Activated T-helper 17 cell treated with anti-CD3 and anti-CD28 coated beads, Interleukin-2, amount 50 U/mL, for 72 hours (primary cell): ENCODE measurements around the gene INTS11. TPM values are rescaled to one million over a fixed set of nuclear protein-coding genes. Genes with fewer than 3 reads are reported as not detected.
A peak's percentile ranks its signal among the peaks of the same experiment; 100 is the strongest.

ENCODE experiments used
- ATAC-seq: fragments of 150-1000 bp; cut with Tn5 transposase; replicated peaks from 2 replicates; pipeline ENCODE4 v1.10.0; 2021; ENCODE audit warnings: mild to moderate bottlenecking, moderate library complexity
- H3K27ac Mint-ChIP-seq: one replicate; pipeline ENCODE4 v1.8.0; 2022; ENCODE audit warnings: mixed read lengths
- H3K27me3 Mint-ChIP-seq: one replicate; pipeline ENCODE4 v1.8.0; 2022; ENCODE audit warnings: mixed read lengths
- H3K36me3 Mint-ChIP-seq: one replicate; pipeline ENCODE4 v1.8.0; 2022; ENCODE audit warnings: low read depth, mild to moderate bottlenecking, mixed read lengths
- H3K4me1 Mint-ChIP-seq: one replicate; pipeline ENCODE4 v1.8.0; 2022; ENCODE audit warnings: mixed read lengths
- H3K4me3 Mint-ChIP-seq: one replicate; pipeline ENCODE4 v1.8.0; 2022; ENCODE audit warnings: mild to moderate bottlenecking, mixed read lengths
- H3K9me3 Mint-ChIP-seq: one replicate; pipeline ENCODE4 v1.8.0; 2022; ENCODE audit warnings: mixed read lengths
- total RNA-seq, 2 donors: library from RNA; stranded (reverse); gene quantifications; one replicate each; pipeline ENCODE4 v1.2.3, GENCODE V29; 2022

The INTS11 gene
- total RNA-seq, 2 donors from 2014 or later = 122 to 125 TPM

DNA sequence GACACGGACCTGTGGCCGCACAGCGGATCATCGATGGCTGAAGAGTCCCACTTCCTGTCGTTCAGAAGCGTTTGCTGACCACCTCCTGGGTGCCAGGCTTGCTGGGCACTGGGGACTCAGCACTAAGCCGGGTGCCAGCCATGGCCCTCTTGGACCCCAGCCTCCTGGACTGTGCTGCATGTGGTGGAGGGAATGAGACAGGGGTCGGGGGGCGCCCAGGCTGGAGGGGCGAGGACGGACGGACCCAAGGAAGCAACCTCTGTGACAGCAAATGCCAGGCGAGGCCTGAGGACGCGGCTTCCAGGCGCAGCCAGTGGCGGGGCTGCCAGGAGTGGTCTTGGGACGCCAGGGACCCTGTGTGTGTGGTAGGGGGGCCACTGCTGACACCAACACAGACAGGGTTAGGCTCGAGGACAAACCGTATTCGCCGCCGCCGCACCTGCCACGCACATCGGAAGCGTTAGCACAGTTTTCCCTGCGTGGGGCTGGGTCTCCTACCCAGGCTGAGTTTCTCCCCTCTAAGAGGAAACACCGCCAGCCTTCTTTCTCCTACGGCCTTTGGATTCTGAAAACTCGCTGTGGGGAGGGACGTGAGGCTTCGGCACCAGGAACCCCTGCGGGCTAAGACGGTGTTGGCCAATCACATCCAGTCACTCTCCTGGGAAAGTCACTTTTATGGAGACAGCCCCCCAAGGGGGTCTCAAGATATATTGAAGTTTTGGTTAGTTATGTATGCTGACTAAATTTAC is 36.9 kb upstream of the INTS11 start:
- ATAC-seq = no peak
- H3K27me3 Mint-ChIP-seq = no peaks in the 10 kb centered on the region
- no peaks in the 10 kb centered on the region for H3K9me3 Mint-ChIP-seq
- H3K4me3 Mint-ChIP-seq = no peak overlapping the region
- no peak overlapping the region for H3K27ac Mint-ChIP-seq
- no peaks in the 10 kb centered on the region for H3K36me3 Mint-ChIP-seq
- peaks cover 6% of the 10 kb centered on the region for H3K4me1 Mint-ChIP-seq

DNA sequence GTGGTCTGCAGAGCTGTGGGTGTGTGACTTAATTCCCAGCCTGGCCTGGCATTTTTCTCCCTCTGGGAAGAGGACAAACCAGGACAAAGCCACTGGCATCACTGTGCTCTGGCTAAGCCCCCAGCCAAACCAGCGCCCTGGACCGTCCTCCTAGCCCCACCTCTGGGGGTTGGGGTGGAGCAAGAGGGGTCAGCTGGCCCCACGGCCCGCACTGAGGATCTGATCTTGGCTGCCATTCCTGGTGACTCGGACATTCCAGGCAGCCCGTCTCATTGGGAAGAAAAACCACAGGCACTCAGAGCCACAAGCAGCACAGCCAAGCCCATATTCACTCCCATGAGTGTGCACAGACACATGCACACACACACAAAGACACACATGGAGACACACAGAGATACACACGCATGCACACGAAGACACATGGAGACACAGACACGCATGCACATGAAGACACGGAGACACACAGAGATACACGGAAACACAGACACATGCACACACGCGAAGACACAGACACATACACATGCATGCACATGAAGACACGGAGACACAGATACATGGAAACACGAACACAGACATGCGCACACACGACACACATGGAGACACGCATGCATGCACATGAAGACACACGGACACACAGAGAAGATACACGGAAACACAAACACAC is 36.2 kb upstream of the INTS11 start:
- H3K9me3 Mint-ChIP-seq = no peaks in the 10 kb centered on the region
- no peaks in the 10 kb centered on the region for H3K36me3 Mint-ChIP-seq
- no peaks in the 10 kb centered on the region for H3K27me3 Mint-ChIP-seq
- no peak overlapping the region for H3K4me3 Mint-ChIP-seq
- ATAC-seq = no peak
- H3K27ac Mint-ChIP-seq = no peak overlapping the region
- H3K4me1 Mint-ChIP-seq = peaks cover 6% of the 10 kb centered on the region

DNA sequence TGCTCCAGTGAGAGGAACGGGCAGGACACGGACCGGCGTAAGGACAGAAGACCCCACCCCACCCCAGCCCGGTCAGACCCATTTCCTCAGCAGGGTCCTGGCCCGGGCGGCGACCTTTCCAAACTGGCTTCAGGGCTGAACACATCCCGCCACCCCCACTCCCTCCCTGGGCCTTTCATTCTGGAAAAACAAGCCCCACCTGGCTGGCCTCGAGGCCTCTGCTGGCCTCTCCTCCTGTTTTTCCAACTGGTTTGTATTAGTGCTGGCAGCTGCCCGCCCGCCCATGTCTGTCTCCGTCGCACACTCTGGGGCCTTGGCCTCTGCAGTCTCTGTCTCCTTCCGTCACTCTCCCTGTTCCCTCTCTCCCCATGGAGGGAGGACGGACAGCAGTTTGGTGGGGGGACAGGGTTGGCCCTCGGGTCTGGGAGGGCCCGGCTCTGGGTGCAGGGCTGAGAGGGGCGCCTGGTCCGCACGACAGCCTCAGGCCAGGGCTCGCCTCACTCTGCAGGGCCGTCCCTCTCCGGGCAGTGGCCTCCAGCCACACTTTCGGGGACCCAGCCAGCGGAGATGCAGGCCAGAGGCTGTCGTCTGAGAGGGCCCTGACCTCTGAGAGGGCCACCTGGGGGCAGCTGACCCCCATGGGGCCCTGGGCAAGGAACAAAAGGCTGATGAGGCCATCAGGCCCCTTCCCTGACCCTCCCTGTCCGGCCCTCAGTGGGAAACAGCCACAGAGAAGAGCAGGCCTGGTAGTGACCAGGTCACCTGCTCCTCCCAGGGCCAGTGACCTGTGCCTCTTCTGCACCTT is 35.4 kb upstream of the INTS11 start:
- no peak for ATAC-seq
- H3K27me3 Mint-ChIP-seq = no peaks in the 10 kb centered on the region
- H3K27ac Mint-ChIP-seq = no peak overlapping the region
- peaks cover 6% of the 10 kb centered on the region for H3K4me1 Mint-ChIP-seq
- no peaks in the 10 kb centered on the region for H3K36me3 Mint-ChIP-seq
- no peaks in the 10 kb centered on the region for H3K9me3 Mint-ChIP-seq
- H3K4me3 Mint-ChIP-seq = no peak overlapping the region

DNA sequence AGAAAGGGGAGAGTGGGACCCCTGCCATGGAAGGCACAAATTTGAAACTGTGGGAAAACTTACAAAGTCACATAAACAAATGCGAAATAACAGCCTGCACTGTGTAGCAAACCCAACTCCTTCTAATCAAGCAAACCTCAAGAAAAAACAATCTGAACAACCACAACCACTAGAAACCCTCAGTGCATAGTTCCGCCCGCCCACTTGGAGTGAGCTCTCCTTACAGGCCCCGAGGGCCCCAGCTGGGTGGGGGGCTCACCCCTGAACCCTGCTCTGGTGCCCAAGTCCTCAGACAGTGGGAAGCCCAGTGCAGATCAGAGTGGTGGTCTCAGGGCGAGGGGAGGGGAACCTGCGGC is 34.8 kb upstream of the INTS11 start:
- peak overlapping the region; percentile 12 for H3K4me3 Mint-ChIP-seq
- ATAC-seq = peak; percentile 59
- no peaks in the 10 kb centered on the region for H3K9me3 Mint-ChIP-seq
- H3K27me3 Mint-ChIP-seq = peaks cover under 1% of the 10 kb centered on the region
- H3K36me3 Mint-ChIP-seq = no peaks in the 10 kb centered on the region
- peaks cover 6% of the 10 kb centered on the region for H3K4me1 Mint-ChIP-seq
- no peak overlapping the region for H3K27ac Mint-ChIP-seq

DNA sequence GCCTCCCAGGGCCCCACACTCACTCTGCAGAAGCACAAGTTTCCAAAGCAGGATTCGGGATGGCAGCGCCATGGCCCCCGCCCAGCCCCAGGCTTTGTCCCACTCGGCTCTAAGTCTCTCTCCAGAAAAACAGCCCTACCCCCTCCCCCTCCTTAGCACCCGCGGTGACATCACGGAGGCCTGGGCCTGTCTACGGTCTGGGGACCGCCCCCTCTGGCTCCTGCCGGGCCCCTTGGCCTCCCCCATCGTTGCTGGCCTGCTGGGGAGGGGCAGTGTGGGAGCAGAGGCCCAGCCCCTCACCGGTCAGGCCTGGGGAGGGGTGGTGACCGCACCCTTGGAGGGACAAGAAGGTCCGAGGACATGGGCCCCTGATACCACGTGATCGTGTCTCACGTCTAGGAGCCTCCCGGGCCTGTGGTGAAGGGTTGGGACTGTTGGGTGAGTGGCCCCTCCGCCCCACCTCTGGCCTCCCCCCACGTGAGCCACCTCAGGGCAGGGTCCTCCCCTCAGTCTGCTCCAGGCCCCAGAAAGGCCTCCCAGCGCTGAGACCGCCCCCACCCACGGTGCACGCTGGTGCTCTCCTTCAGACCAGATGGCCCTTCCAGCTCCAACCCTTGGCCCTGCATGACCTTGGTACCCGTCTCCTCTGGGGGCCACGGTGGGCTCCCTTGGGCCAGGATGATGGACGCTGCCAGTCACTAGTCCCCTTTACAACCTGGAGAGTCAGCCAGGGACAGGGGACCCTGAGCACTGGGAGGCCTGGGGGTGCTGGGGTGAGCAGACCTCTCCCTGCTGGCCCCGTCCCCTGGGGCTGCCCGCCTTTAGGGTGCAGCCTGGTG is 34.2 kb upstream of the INTS11 start, which contains the start of gene MXRA8:
Gene MXRA8, minus strand, starts transcription at position 123 of the 839 bp plus-strand sequence. Its CDS starts 51 bp downstream, at position 72.
- no peak within 1 kb of the TSS for H3K27ac Mint-ChIP-seq
- peaks cover 6% of the 10 kb centered on the region for H3K4me1 Mint-ChIP-seq

DNA sequence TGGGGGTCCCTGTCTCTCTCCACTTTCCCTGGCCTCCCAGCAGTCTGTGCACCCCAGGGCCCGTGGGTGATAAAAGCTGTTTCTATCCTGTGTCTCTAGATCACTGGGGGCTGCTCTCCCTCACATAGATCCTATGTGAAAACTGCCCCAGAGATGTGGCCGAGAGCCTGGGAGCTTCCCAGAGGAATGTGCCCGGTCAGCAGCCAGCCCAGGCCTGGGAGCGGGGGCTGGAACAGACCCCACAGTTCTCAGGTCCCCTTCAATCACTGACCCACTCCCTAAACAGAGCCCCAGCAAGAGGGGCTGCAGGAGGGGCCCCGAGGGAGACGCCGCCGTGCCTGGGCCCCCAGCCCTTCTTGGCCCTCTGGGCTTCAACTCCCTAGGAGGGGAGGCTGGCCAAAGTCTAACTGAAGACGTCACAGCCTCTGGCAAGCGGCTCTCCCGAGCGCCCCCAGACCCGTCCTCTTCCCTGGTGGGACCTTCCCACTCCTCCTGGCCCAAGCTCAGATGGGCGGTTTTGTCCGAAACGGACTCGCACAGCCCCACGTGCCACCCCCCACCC is 33.5 kb upstream of the INTS11 start:
- no peak overlapping the region for H3K4me3 Mint-ChIP-seq
- peaks cover 6% of the 10 kb centered on the region for H3K4me1 Mint-ChIP-seq
- H3K27me3 Mint-ChIP-seq = peaks cover 2% of the 10 kb centered on the region
- no peaks in the 10 kb centered on the region for H3K36me3 Mint-ChIP-seq
- H3K27ac Mint-ChIP-seq = no peak overlapping the region
- no peak for ATAC-seq
- H3K9me3 Mint-ChIP-seq = no peaks in the 10 kb centered on the region

More for the DNA sequence above, 34.2 kb upstream of the INTS11 start, which contains the start of gene MXRA8:
- Mint-ChIP-seq H3K9me3 (no peaks in the 10 kb centered on the region), H3K36me3 (no peaks in the 10 kb centered on the region), H3K27me3 (peaks cover 2% of the 10 kb centered on the region), H3K4me3 (peak within 1 kb of the TSS; percentile 12)
- ATAC-seq = peak; percentile 32

DNA sequence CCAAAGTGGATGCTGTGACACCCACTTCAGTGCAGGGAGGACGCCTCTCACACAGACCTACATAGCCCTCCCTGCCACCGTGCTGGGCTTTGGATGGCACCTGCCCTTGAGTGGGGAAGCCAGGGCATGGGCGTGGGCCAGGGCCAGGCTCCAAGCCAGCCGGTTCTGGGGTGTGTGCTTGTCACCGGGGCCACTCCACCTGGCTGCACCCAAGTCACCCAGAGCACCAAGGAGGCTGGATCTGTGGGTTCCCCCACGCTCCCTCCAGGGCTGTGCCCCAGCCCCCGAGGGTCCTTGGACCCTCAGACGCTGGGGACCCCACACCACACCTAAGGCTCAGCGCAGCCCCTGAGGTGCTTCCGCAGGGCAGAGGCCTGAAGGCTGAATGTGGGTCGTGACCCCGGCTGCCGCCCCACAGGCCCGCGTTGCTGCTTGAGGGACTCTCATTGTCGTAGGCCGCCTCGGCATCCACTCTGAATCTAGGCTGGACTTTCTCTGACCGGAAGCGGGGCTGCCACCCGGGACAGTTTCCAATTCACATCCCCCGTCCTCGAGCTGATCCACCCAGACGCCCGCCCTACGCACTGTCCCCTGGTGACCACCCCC is 32.4 kb upstream of the INTS11 start:
- Mint-ChIP-seq H3K4me1 (peaks cover 12% of the 10 kb centered on the region), H3K4me3 (no peak overlapping the region), H3K27me3 (peaks cover 10% of the 10 kb centered on the region), H3K36me3 (no peaks in the 10 kb centered on the region), H3K27ac (no peak overlapping the region), H3K9me3 (no peaks in the 10 kb centered on the region)
- no peak for ATAC-seq

DNA sequence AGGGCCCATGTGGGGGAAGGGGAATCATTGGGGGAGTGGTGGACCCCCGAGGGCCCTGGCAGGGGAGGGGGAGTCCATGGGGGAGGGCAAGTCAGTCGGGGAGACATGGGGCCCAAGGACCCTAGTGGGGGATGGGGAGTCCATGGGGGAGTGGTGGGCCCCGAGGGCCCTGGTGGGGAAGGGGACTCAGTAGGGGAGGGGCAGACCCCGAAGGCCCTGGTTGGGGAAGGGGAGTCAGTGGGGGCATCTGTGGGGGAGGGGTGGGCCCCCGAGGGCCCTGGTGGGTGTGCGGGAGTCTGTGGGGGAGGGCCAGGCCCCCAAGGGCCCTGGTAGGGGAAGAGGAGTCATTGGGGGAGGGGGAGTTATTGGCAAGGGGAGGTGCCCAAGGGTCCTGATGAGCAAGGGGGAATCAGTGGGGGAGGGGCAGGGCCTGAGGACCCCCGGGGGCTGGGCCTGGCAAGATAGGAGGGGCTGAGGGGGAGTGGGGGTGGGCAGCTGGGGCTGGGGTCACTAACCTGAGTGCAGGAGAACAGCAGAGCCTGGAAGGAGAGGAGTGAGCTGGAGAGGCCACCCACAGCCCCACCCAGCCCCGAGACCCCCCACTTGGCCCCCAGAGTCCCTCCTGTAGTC is 31.8 kb upstream of the INTS11 start:
- Mint-ChIP-seq H3K27ac (no peak overlapping the region), H3K9me3 (no peaks in the 10 kb centered on the region), H3K27me3 (peaks cover 10% of the 10 kb centered on the region), H3K4me1 (peaks cover 12% of the 10 kb centered on the region), H3K4me3 (no peak overlapping the region), H3K36me3 (no peaks in the 10 kb centered on the region)
- no peak for ATAC-seq

DNA sequence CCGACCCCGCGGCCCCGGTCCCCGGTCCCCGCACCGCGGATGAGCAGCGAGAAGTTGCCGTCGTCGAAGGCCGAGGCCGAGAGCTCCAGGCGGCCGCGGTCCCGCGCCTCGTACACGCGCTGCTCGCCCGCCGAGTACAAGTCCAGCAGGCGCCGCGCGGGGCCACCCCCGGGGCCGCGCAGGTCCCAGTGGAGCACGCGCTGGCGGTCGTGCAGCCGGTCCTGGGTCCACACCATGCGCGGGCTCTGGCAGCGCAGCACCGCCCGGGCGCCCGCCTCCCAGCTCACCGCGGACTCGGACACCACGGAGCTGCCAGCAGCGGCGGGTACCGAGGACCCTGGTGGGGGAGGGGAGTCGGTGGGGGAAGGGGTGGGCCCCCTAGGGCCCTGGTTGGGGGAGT is 31.0 kb upstream of the INTS11 start:
- Mint-ChIP-seq H3K4me1 (peaks cover 6% of the 10 kb centered on the region), H3K27ac (no peak overlapping the region)

DNA sequence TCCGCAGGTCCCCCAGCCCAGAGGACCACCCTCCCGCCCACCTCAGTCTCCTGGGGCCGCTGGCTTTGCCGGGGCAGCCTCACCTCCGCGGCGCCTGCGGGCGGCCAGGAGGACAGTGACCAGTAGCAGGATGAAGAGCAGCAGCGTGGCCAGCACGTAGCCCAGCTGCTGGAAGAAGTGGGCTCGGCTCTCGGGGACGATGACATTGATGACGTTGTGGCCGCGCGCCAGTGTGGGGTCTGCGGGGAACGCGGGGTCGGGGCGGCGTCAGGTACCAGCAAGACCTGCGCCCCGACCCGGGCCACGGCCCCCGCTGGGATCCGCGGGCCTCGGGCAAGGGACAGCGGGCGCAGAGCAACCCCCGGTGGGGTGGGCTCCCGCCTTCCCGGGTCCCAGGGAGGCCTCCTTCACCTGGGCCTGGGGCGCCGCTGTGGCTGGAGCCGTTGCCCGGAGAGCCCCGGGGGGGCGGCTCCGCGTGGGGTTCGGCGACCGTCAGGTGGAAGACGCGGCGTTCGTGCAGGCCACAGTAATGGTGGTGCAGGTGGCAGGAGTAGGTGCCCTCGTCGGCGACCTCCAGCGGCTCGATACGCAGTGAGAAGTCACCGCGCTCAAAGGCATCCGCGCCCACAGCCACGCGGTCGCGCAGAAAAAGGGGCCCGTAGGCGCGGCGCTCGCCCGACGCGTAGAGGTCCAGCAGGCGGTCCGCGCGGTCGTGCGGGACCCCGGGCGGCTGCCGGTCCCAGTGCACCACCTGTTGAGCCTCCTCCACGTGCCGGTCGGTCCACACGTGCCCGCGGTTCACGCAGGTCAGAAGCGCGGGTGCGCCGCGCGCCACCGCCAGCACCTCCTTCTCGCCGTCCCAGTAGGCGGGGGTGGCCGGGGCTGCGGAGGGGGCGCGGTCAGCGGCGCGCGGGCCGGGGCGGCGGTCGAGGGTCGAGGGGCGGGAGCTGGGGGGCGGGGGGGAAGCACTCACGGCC is 30.1 kb upstream of the INTS11 start:
- Mint-ChIP-seq H3K27ac (no peak overlapping the region), H3K4me3 (no peak overlapping the region), H3K9me3 (no peaks in the 10 kb centered on the region), H3K27me3 (peaks cover 10% of the 10 kb centered on the region), H3K36me3 (no peaks in the 10 kb centered on the region), H3K4me1 (peaks cover 6% of the 10 kb centered on the region)
- no peak for ATAC-seq

More for the DNA sequence above, 31.0 kb upstream of the INTS11 start:
- H3K36me3 Mint-ChIP-seq = no peaks in the 10 kb centered on the region
- H3K27me3 Mint-ChIP-seq = peaks cover 10% of the 10 kb centered on the region
- H3K9me3 Mint-ChIP-seq = no peaks in the 10 kb centered on the region
- ATAC-seq = peak; percentile 23
- no peak overlapping the region for H3K4me3 Mint-ChIP-seq

DNA sequence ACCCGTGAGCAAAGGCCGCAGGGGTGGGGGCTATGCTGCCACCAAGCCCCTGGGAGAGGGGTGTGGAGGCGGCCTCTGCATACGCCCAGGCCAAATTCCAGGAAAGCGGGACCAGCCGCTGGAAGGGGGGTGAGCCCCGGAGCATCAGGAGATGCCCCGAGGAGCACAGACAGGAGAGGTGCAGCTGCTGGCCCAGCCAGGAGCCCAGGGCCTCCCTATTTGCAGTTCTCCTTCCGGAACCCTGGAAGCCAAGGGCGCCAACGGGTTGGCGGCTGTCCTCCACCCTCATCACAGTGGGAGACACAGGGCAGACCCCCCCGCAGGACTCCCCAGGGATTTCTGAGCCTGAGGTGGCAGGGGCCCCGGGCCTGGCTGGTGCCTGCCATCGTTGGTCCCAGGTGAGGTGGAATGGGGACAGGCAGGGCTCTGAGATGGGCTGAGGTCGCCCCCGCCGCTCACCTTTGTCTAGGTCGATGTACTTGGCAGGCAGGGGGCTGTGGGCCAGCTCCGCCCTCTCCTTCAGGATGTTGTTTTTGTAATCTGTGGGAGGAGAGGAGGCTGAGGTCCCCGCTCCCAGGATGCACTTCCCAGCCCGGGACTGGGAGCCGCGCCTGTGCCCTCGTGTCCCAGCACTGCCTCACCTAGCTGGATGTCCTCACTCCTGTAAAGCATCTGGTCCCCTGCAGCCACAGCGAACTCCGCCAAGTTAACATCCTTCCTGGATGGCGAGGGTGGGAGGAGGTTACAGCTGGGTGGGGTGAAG is 29.1 kb upstream of the INTS11 start:
- Mint-ChIP-seq H3K9me3 (no peaks in the 10 kb centered on the region), H3K27me3 (peaks cover 10% of the 10 kb centered on the region), H3K27ac (no peak overlapping the region), H3K4me3 (no peak overlapping the region), H3K36me3 (no peaks in the 10 kb centered on the region), H3K4me1 (peaks cover 6% of the 10 kb centered on the region)
- ATAC-seq = no peak
